Neural cell (in vitro differentiated cells): Measurements from ENCODE around the gene DUS1L. TPM values are rescaled to one million over a fixed set of nuclear protein-coding genes. Genes with fewer than 3 reads are reported as not detected.

Experiments used
- H2AFZ ChIP-seq: fragments of 200-600, 300-800 bp; sonication (generic), shearing (Covaris generic); 2 replicates; pipeline ENCODE4 v1.6.0; 2014; ENCODE audit warnings: low read depth, mild to moderate bottlenecking, antibody characterized with exemption, low read length, moderate library complexity
- H3F3A ChIP-seq: fragments of 200-600 bp; shearing (Covaris generic); 2 replicates; pipeline ENCODE4 v1.6.1; 2016; ENCODE audit warnings: mild to moderate bottlenecking, moderate library complexity, mixed read lengths, antibody characterized with exemption, low read length; ENCODE audit not compliant: insufficient read depth, poor library complexity, severe bottlenecking
- H3K27ac ChIP-seq: fragments of 200-600, 300-800 bp; sonication (generic), shearing (Covaris generic); 2 replicates; pipeline ENCODE4 v1.5.1; 2014; ENCODE audit warnings: mild to moderate bottlenecking, low read length, moderate library complexity
- H3K27me3 ChIP-seq: fragments of 300-800, 200-600 bp; sonication (generic), shearing (Covaris generic); 2 replicates; pipeline ENCODE4 v1.6.0; 2014; ENCODE audit warnings: mild to moderate bottlenecking, low read depth, low read length, moderate library complexity; ENCODE audit not compliant: insufficient read depth
- H3K36me3 ChIP-seq: fragments of 300-800, 200-600 bp; sonication (generic), shearing (Covaris generic); 2 replicates; pipeline ENCODE4 v1.5.1; 2014; ENCODE audit warnings: mild to moderate bottlenecking, antibody characterized with exemption, low read length, moderate library complexity; ENCODE audit not compliant: insufficient read depth
- H3K4me2 ChIP-seq: fragments of 300-800, 200-600 bp; sonication (generic), shearing (Covaris generic); 2 replicates; pipeline ENCODE4 v1.6.0; 2014; ENCODE audit warnings: mild to moderate bottlenecking, low read length
- H3K4me3 ChIP-seq: fragments of 300-800, 200-600 bp; sonication (generic), shearing (Covaris generic); 2 replicates; pipeline ENCODE4 v1.5.1; 2014; ENCODE audit warnings: mild to moderate bottlenecking, low read length, moderate library complexity
- H3K79me2 ChIP-seq: fragments of 200-600 bp; shearing (Covaris generic); replicated peaks from 2 replicates; pipeline ENCODE4 v1.6.0; 2014; ENCODE audit warnings: mild to moderate bottlenecking, low read length, moderate library complexity; ENCODE audit not compliant: insufficient read depth
- H3K9ac ChIP-seq: fragments of 300-800, 200-600 bp; sonication (generic), shearing (Covaris generic); 2 replicates; pipeline ENCODE4 v1.6.1; 2016; ENCODE audit warnings: mild to moderate bottlenecking, low read length, mixed read lengths
- H3K9me2 ChIP-seq: fragments of 200-600 bp; shearing (Covaris generic); 2 replicates; pipeline ENCODE4 v1.6.1; 2016; ENCODE audit warnings: mild to moderate bottlenecking, low read length, mixed read lengths; ENCODE audit not compliant: insufficient read depth
- H3K9me3 ChIP-seq: fragments of 200-600, 300-800 bp; sonication (generic), shearing (Covaris generic); 2 replicates; pipeline ENCODE4 v1.6.1; 2016; ENCODE audit warnings: mild to moderate bottlenecking, mixed run types, low read length, moderate library complexity, mixed read lengths
- H4K20me1 ChIP-seq: fragments of 200-600 bp; shearing (Covaris generic); 2 replicates; pipeline ENCODE4 v1.6.1; 2016; ENCODE audit warnings: mild to moderate bottlenecking, mixed run types; ENCODE audit not compliant: insufficient read depth
- EP300 ChIP-seq: fragments of 450-650 bp; conservative IDR thresholded peaks from 2 replicates; pipeline ENCODE4 v1.6.1; 2014; ENCODE audit warnings: antibody characterized with exemption, mild to moderate bottlenecking, moderate library complexity; ENCODE audit not compliant: poor library complexity, severe bottlenecking
- EZH2 ChIP-seq: fragments of 200-600, 300-800 bp; shearing (Covaris generic), sonication (generic); IDR thresholded peaks from 2 replicates; pipeline ENCODE4 v1.6.1; 2014; ENCODE audit warnings: antibody characterized with exemption, low read length, borderline replicate concordance, mild to moderate bottlenecking; ENCODE audit not compliant: insufficient read depth, poor library complexity, severe bottlenecking
- MXI1 ChIP-seq: fragments of 450-650 bp; conservative IDR thresholded peaks from 2 replicates; pipeline ENCODE4 v1.6.1; 2014; ENCODE audit warnings: antibody characterized with exemption, mild to moderate bottlenecking; ENCODE audit not compliant: poor library complexity, severe bottlenecking
- POLR2AphosphoS5 ChIP-seq: IDR thresholded peaks from 2 replicates; pipeline ENCODE4 v1.6.1; 2012
- RAD21 ChIP-seq: fragments of 450-650 bp; conservative IDR thresholded peaks from 2 replicates; pipeline ENCODE4 v1.6.1; 2014; ENCODE audit warnings: antibody characterized with exemption, mild to moderate bottlenecking, moderate library complexity
- SMC3 ChIP-seq: fragments of 450-650 bp; conservative IDR thresholded peaks from 2 replicates; pipeline ENCODE4 v1.6.1; 2014; ENCODE audit warnings: antibody characterized with exemption, mild to moderate bottlenecking, moderate library complexity; ENCODE audit not compliant: poor library complexity
- TAF1 ChIP-seq: IDR thresholded peaks from 2 replicates; pipeline ENCODE4 v1.6.1; 2012; ENCODE audit warnings: low read depth
- polyA plus RNA-seq: library from polyadenylated mRNA; depleted of rRNA; stranded (reverse); fragments of >200 nt; gene quantifications from 2 replicates; pipeline ENCODE4 v1.2.3, GENCODE V29; 2014
- TF ChIP-seq, protein P1 (sequence below): fragments of 450-650 bp; IDR thresholded peaks from 2 replicates; pipeline ENCODE4 v1.5.1; 2014; ENCODE audit warnings: antibody characterized with exemption, mild to moderate bottlenecking, moderate library complexity; ENCODE audit not compliant: poor library complexity, severe bottlenecking
- TF ChIP-seq, protein P2 (sequence below): IDR thresholded peaks from 2 replicates; pipeline ENCODE4 v1.6.1; 2012; ENCODE audit warnings: borderline replicate concordance

Gene DUS1L
- polyA plus RNA-seq, 1 donor from 2014 or later = 100 TPM

DNA sequence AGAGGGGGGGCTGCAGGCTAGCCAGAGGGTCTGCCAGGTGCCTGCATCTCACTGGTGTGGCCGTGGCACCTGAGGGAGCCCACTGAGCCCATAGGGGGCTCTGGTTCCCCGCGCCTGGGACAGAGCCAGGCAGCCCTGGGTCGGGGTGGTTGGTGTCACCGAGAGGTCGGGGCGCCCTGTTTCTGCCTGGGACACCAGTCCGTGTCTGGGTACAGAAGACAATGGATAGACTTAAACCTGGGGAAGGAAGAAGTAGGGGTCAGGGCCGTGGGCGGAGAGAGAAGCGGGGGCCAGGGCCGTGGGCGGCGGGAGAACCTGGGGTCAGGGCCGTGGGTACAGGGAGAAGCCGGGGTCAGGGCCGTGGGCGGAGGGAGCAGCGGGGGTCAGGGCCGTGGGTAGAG, 17.0 kb downstream of the DUS1L start:
- Histone ChIP-seq H3K27me3 (no peaks in the 10 kb centered on the region), H3K9me2 (no peaks in the 10 kb centered on the region), H3K79me2 (peaks cover 10% of the 10 kb centered on the region), H4K20me1 (no peaks in the 10 kb centered on the region), H3K4me2 (no peak overlapping the region), H3F3A (no peaks in the 10 kb centered on the region), H2AFZ (no peak overlapping the region), H3K9me3 (no peaks in the 10 kb centered on the region), H3K36me3 (no peaks in the 10 kb centered on the region), H3K4me3 (no peak overlapping the region), H3K27ac (no peak overlapping the region), H3K9ac (no peak overlapping the region)
- no peak for TF ChIP-seq RAD21
- TF ChIP-seq, protein P1, sequence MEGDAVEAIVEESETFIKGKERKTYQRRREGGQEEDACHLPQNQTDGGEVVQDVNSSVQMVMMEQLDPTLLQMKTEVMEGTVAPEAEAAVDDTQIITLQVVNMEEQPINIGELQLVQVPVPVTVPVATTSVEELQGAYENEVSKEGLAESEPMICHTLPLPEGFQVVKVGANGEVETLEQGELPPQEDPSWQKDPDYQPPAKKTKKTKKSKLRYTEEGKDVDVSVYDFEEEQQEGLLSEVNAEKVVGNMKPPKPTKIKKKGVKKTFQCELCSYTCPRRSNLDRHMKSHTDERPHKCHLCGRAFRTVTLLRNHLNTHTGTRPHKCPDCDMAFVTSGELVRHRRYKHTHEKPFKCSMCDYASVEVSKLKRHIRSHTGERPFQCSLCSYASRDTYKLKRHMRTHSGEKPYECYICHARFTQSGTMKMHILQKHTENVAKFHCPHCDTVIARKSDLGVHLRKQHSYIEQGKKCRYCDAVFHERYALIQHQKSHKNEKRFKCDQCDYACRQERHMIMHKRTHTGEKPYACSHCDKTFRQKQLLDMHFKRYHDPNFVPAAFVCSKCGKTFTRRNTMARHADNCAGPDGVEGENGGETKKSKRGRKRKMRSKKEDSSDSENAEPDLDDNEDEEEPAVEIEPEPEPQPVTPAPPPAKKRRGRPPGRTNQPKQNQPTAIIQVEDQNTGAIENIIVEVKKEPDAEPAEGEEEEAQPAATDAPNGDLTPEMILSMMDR = no peak
- TF ChIP-seq EP300 = no peak
- no peak for TF ChIP-seq TAF1
- TF ChIP-seq, protein P2, sequence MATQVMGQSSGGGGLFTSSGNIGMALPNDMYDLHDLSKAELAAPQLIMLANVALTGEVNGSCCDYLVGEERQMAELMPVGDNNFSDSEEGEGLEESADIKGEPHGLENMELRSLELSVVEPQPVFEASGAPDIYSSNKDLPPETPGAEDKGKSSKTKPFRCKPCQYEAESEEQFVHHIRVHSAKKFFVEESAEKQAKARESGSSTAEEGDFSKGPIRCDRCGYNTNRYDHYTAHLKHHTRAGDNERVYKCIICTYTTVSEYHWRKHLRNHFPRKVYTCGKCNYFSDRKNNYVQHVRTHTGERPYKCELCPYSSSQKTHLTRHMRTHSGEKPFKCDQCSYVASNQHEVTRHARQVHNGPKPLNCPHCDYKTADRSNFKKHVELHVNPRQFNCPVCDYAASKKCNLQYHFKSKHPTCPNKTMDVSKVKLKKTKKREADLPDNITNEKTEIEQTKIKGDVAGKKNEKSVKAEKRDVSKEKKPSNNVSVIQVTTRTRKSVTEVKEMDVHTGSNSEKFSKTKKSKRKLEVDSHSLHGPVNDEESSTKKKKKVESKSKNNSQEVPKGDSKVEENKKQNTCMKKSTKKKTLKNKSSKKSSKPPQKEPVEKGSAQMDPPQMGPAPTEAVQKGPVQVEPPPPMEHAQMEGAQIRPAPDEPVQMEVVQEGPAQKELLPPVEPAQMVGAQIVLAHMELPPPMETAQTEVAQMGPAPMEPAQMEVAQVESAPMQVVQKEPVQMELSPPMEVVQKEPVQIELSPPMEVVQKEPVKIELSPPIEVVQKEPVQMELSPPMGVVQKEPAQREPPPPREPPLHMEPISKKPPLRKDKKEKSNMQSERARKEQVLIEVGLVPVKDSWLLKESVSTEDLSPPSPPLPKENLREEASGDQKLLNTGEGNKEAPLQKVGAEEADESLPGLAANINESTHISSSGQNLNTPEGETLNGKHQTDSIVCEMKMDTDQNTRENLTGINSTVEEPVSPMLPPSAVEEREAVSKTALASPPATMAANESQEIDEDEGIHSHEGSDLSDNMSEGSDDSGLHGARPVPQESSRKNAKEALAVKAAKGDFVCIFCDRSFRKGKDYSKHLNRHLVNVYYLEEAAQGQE = no peak
- no peak for TF ChIP-seq SMC3
- no peak for TF ChIP-seq EZH2
- TF ChIP-seq POLR2AphosphoS5 = no peak
- TF ChIP-seq MXI1 = no peak

DNA sequence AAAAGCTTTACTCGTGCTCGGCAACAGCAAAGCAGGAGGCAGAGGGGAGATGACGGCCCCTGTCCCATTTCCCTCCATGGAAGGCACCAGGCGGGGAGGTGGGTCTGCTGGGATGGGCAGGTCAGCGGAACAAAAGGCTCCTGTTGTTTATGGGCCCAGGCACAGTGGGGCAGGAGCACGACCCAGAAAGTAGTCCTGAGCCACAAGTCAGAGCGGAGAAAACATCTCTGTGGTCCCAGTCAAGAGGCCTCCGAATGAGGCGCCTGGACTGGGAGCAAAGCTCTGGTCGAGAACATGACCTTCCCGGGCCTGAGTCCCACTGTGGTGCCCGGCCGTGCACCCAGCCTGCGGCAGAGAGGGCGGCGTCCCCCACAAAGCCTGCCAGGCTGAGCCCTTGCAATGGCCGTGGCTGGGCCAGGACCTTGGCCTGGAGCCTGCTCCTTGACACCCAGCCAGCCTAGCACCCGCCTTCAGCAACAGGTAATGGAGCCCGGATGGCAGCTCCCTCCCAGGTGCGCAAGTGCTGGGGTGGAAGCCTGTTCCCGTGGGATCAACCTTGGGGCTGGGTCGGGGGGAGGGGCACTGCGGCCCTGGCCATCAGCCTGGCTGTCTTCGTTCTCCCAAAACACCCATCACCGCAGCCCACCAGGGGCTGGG, 17.6 kb downstream of the DUS1L start:
- TF ChIP-seq, protein P2 = no peak
- TF ChIP-seq EZH2 (no peak), TAF1 (no peak), MXI1 (no peak), SMC3 (no peak), POLR2AphosphoS5 (no peak), RAD21 (no peak), EP300 (no peak)
- TF ChIP-seq, protein P1 = no peak
- H2AFZ ChIP-seq = no peak overlapping the region
- no peak overlapping the region for H3K27ac ChIP-seq
- H3K27me3 ChIP-seq = no peaks in the 10 kb centered on the region
- H3K4me2 ChIP-seq = no peak overlapping the region
- H3K9me3 ChIP-seq = no peaks in the 10 kb centered on the region
- H3K79me2 ChIP-seq = peaks cover 10% of the 10 kb centered on the region
- no peaks in the 10 kb centered on the region for H3F3A ChIP-seq
- H3K4me3 ChIP-seq = no peak overlapping the region
- H3K9ac ChIP-seq = no peak overlapping the region
- no peaks in the 10 kb centered on the region for H4K20me1 ChIP-seq
- no peaks in the 10 kb centered on the region for H3K36me3 ChIP-seq
- no peaks in the 10 kb centered on the region for H3K9me2 ChIP-seq
